HEK293 (cell line): ENCODE results near the gene CHMP1A.

Experiments
- GFI1B ChIP-seq: fragments of 450-650 bp; formaldehyde crosslinking; IDR thresholded peaks from 2 replicates; pipeline ENCODE4 v1.5.1; 2016; ENCODE audit warnings: missing biosample characterization, missing genetic modification characterization
- HOXD13 ChIP-seq: sonication (generic); formaldehyde crosslinking; IDR thresholded peaks from 2 replicates; pipeline ENCODE4 v1.8.0; 2022; ENCODE audit warnings: missing genetic modification reagents, borderline replicate concordance
- IKZF3 ChIP-seq: fragments of 450-650 bp; IDR thresholded peaks from 2 replicates; pipeline ENCODE4 v1.5.0; 2018; ENCODE audit warnings: missing biosample characterization, mild to moderate bottlenecking, missing genetic modification characterization, moderate library complexity
- KLF7 ChIP-seq: fragments of 450-650 bp; formaldehyde crosslinking; IDR thresholded peaks from 2 replicates; pipeline ENCODE4 v1.5.1; 2016; ENCODE audit warnings: missing biosample characterization, missing genetic modification characterization, borderline replicate concordance
- KLF8 ChIP-seq: fragments of 450-650 bp; formaldehyde crosslinking; IDR thresholded peaks from 2 replicates; pipeline ENCODE4 v1.5.1; 2016; ENCODE audit warnings: missing biosample characterization, missing genetic modification characterization
- KLF9 ChIP-seq: fragments of 450-650 bp; formaldehyde crosslinking; IDR thresholded peaks from 2 replicates; pipeline ENCODE4 v1.5.1; 2016; ENCODE audit warnings: missing biosample characterization, missing genetic modification characterization, low read depth
- OVOL3 ChIP-seq: fragments of 450-650 bp; formaldehyde crosslinking; IDR thresholded peaks from 2 replicates; pipeline ENCODE4 v1.5.1; 2016; ENCODE audit warnings: missing biosample characterization, missing genetic modification characterization
- SCRT2 ChIP-seq: fragments of 450-650 bp; formaldehyde crosslinking; IDR thresholded peaks from 2 replicates; pipeline ENCODE4 v1.5.1; 2016; ENCODE audit warnings: missing biosample characterization, missing genetic modification characterization
- WT1 ChIP-seq: fragments of 450-650 bp; formaldehyde crosslinking; IDR thresholded peaks from 2 replicates; pipeline ENCODE4 v1.5.1; 2016; ENCODE audit warnings: missing biosample characterization, missing genetic modification characterization
- ZBTB21 ChIP-seq: fragments of 450-650 bp; formaldehyde crosslinking; IDR thresholded peaks from 2 replicates; pipeline ENCODE4 v1.5.1; 2017; ENCODE audit warnings: missing biosample characterization, missing genetic modification characterization
- ZFHX2 ChIP-seq: fragments of 450-650 bp; formaldehyde crosslinking; conservative IDR thresholded peaks from 2 replicates; pipeline ENCODE4 v1.5.1; 2016; ENCODE audit warnings: missing biosample characterization, missing genetic modification characterization
- ZIC2 ChIP-seq: fragments of 450-650 bp; formaldehyde crosslinking; IDR thresholded peaks from 2 replicates; pipeline ENCODE4 v1.5.1; 2016; ENCODE audit warnings: missing biosample characterization, missing genetic modification characterization
- ZNF114 ChIP-seq: fragments of 450-650 bp; formaldehyde crosslinking; IDR thresholded peaks from 2 replicates; pipeline ENCODE4 v1.5.0; 2017; ENCODE audit warnings: missing biosample characterization, missing genetic modification characterization
- ZNF132 ChIP-seq: fragments of 450-650 bp; formaldehyde crosslinking; IDR thresholded peaks from 2 replicates; pipeline ENCODE4 v1.5.1; 2017; ENCODE audit warnings: missing biosample characterization, missing genetic modification characterization, borderline replicate concordance
- ZNF19 ChIP-seq: fragments of 450-650 bp; formaldehyde crosslinking; IDR thresholded peaks from 2 replicates; pipeline ENCODE4; 2016; ENCODE audit warnings: missing biosample characterization, missing genetic modification characterization, low read depth
- ZNF211 ChIP-seq: fragments of 450-650 bp; formaldehyde crosslinking; IDR thresholded peaks from 2 replicates; pipeline ENCODE4 v1.5.1; 2016; ENCODE audit warnings: low read depth, missing biosample characterization, missing genetic modification characterization
- ZNF221 ChIP-seq: fragments of 450-650 bp; formaldehyde crosslinking; IDR thresholded peaks from 2 replicates; pipeline ENCODE4 v1.5.1; 2017; ENCODE audit warnings: missing biosample characterization, missing genetic modification characterization, borderline replicate concordance
- ZNF223 ChIP-seq: fragments of 450-650 bp; formaldehyde crosslinking; IDR thresholded peaks from 2 replicates; pipeline ENCODE4 v1.5.1; 2016; ENCODE audit warnings: missing biosample characterization, missing genetic modification characterization
- ZNF335 ChIP-seq: fragments of 450-650 bp; formaldehyde crosslinking; conservative IDR thresholded peaks from 2 replicates; pipeline ENCODE4 v1.5.1; 2016; ENCODE audit warnings: missing biosample characterization, missing genetic modification characterization
- ZNF514 ChIP-seq: fragments of 450-650 bp; formaldehyde crosslinking; IDR thresholded peaks from 2 replicates; pipeline ENCODE4 v1.5.1; 2016; ENCODE audit warnings: missing biosample characterization, missing genetic modification characterization
- ZNF529 ChIP-seq: fragments of 450-650 bp; formaldehyde crosslinking; IDR thresholded peaks from 2 replicates; pipeline ENCODE4 v1.5.1; 2017; ENCODE audit warnings: missing genetic modification characterization, missing biosample characterization; ENCODE audit not compliant: insufficient replicate concordance
- ZNF596 ChIP-seq: fragments of 450-650 bp; IDR thresholded peaks from 2 replicates; pipeline ENCODE4 v1.5.0; 2018; ENCODE audit warnings: missing biosample characterization, mild to moderate bottlenecking, missing genetic modification characterization, moderate library complexity
- ZNF658 ChIP-seq: fragments of 450-650 bp; formaldehyde crosslinking; IDR thresholded peaks from 2 replicates; pipeline ENCODE4; 2016; ENCODE audit warnings: missing biosample characterization, missing genetic modification characterization
- TF ChIP-seq, protein P1 (sequence below): fragments of 450-650 bp; formaldehyde crosslinking; conservative IDR thresholded peaks from 2 replicates; pipeline ENCODE4 v1.5.1; 2016; ENCODE audit warnings: low read depth, missing biosample characterization, missing genetic modification characterization
- TF ChIP-seq, protein P2 (sequence below): fragments of 450-650 bp; formaldehyde crosslinking; IDR thresholded peaks from 2 replicates; pipeline ENCODE4 v1.5.1; 2016; ENCODE audit warnings: missing biosample characterization, missing genetic modification characterization, low read depth
- TF ChIP-seq, protein P3 (sequence below): fragments of 450-650 bp; formaldehyde crosslinking; IDR thresholded peaks from 2 replicates; pipeline ENCODE4 v1.5.1; 2016; ENCODE audit warnings: missing biosample characterization, missing genetic modification characterization
- TF ChIP-seq, protein P4 (sequence below): fragments of 450-650 bp; formaldehyde crosslinking; IDR thresholded peaks from 2 replicates; pipeline ENCODE4 v1.5.1; 2016; ENCODE audit warnings: missing biosample characterization, missing genetic modification characterization
- TF ChIP-seq, protein P5 (sequence below): fragments of 450-650 bp; formaldehyde crosslinking; IDR thresholded peaks from 2 replicates; pipeline ENCODE4 v1.5.1; 2016; ENCODE audit warnings: missing biosample characterization, missing genetic modification characterization
- TF ChIP-seq, protein P6 (sequence below): fragments of 450-650 bp; formaldehyde crosslinking; IDR thresholded peaks from 2 replicates; pipeline ENCODE4 v1.5.1; 2016; ENCODE audit warnings: missing biosample characterization, missing genetic modification characterization
- TF ChIP-seq, protein P7 (sequence below): fragments of 450-650 bp; formaldehyde crosslinking; IDR thresholded peaks from 2 replicates; pipeline ENCODE4 v1.5.1; 2016; ENCODE audit warnings: missing biosample characterization, missing genetic modification characterization

Gene CHMP1A

DNA sequence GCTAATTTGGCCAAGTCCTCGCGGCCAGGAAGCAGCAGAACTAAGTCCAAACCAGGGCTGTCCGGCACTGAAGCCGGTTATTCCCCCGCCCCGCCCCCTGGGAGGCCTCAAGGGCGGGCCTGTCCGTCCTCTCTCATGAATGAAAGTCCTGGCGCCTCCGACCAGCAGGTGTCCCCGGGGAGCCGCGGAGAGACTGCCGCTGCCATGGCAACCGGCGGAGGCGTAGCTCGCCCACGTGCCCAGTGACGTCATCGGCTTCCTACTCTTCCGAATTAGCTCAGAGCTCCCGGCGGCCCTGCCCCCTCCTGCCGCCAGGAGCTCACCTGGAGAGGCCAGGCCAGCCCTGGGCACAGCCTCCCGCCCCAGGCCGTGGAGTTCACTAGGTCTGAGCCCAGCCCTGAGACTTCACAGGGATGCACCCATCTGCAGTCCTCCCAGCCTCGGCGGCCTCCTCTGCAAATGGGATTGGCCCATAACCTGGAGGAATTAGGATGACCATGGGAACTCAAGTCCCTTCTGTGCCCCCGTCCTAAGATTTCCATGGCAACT is 42.7 kb upstream of the CHMP1A start (continued):
- TF ChIP-seq, protein P1, sequence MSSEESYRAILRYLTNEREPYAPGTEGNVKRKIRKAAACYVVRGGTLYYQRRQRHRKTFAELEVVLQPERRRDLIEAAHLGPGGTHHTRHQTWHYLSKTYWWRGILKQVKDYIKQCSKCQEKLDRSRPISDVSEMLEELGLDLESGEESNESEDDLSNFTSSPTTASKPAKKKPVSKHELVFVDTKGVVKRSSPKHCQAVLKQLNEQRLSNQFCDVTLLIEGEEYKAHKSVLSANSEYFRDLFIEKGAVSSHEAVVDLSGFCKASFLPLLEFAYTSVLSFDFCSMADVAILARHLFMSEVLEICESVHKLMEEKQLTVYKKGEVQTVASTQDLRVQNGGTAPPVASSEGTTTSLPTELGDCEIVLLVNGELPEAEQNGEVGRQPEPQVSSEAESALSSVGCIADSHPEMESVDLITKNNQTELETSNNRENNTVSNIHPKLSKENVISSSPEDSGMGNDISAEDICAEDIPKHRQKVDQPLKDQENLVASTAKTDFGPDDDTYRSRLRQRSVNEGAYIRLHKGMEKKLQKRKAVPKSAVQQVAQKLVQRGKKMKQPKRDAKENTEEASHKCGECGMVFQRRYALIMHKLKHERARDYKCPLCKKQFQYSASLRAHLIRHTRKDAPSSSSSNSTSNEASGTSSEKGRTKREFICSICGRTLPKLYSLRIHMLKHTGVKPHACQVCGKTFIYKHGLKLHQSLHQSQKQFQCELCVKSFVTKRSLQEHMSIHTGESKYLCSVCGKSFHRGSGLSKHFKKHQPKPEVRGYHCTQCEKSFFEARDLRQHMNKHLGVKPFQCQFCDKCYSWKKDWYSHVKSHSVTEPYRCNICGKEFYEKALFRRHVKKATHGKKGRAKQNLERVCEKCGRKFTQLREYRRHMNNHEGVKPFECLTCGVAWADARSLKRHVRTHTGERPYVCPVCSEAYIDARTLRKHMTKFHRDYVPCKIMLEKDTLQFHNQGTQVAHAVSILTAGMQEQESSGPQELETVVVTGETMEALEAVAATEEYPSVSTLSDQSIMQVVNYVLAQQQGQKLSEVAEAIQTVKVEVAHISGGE: 0 out of 2 replicates have a peak, but pooled peaks have one; percentile 18
- no peak for TF ChIP-seq GFI1B (tag by site-specific recombination)
- TF ChIP-seq, protein P2, sequence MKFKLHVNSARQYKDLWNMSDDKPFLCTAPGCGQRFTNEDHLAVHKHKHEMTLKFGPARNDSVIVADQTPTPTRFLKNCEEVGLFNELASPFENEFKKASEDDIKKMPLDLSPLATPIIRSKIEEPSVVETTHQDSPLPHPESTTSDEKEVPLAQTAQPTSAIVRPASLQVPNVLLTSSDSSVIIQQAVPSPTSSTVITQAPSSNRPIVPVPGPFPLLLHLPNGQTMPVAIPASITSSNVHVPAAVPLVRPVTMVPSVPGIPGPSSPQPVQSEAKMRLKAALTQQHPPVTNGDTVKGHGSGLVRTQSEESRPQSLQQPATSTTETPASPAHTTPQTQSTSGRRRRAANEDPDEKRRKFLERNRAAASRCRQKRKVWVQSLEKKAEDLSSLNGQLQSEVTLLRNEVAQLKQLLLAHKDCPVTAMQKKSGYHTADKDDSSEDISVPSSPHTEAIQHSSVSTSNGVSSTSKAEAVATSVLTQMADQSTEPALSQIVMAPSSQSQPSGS (tag by site-specific recombination): peak; percentile 100
- TF ChIP-seq, protein P3, sequence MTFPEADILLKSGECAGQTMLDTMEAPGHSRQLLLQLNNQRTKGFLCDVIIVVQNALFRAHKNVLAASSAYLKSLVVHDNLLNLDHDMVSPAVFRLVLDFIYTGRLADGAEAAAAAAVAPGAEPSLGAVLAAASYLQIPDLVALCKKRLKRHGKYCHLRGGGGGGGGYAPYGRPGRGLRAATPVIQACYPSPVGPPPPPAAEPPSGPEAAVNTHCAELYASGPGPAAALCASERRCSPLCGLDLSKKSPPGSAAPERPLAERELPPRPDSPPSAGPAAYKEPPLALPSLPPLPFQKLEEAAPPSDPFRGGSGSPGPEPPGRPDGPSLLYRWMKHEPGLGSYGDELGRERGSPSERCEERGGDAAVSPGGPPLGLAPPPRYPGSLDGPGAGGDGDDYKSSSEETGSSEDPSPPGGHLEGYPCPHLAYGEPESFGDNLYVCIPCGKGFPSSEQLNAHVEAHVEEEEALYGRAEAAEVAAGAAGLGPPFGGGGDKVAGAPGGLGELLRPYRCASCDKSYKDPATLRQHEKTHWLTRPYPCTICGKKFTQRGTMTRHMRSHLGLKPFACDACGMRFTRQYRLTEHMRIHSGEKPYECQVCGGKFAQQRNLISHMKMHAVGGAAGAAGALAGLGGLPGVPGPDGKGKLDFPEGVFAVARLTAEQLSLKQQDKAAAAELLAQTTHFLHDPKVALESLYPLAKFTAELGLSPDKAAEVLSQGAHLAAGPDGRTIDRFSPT (tag by site-specific recombination): peak; percentile 87
- no peak for TF ChIP-seq ZNF223 (tag by site-specific recombination)
- no peak for TF ChIP-seq ZNF211 (tag by site-specific recombination)
- TF ChIP-seq KLF8 (tag by site-specific recombination): peak; percentile 85
- TF ChIP-seq OVOL3 (tag by site-specific recombination): no peak
- TF ChIP-seq ZNF529 (tag by site-specific recombination): no peak
- TF ChIP-seq ZNF132 (tag by site-specific recombination): no peak
- no peak for TF ChIP-seq ZNF221 (tag by site-specific recombination)
- TF ChIP-seq ZNF596: no peak
- no peak for TF ChIP-seq ZNF658 (tag by site-specific recombination)
- no peak for TF ChIP-seq HOXD13 (CRISPR knock-in tag)
- peak; percentile 47 for TF ChIP-seq ZNF335 (tag by site-specific recombination)
- TF ChIP-seq SCRT2: peak; percentile 61
- TF ChIP-seq ZNF114 (tag by site-specific recombination): no peak
- peak; percentile 95 for TF ChIP-seq IKZF3 (tag by site-specific recombination)
- TF ChIP-seq, protein P4, sequence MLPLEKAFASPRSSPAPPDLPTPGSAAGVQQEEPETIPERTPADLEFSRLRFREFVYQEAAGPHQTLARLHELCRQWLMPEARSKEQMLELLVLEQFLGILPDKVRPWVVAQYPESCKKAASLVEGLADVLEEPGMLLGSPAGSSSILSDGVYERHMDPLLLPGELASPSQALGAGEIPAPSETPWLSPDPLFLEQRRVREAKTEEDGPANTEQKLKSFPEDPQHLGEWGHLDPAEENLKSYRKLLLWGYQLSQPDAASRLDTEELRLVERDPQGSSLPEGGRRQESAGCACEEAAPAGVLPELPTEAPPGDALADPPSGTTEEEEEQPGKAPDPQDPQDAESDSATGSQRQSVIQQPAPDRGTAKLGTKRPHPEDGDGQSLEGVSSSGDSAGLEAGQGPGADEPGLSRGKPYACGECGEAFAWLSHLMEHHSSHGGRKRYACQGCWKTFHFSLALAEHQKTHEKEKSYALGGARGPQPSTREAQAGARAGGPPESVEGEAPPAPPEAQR (tag by site-specific recombination): no peak
- TF ChIP-seq ZIC2 (tag by site-specific recombination): peak; percentile 71
- TF ChIP-seq ZNF19 (tag by site-specific recombination): no peak
- peak; percentile 40; the same call in 1 of the 2 replicates for TF ChIP-seq KLF7 (tag by site-specific recombination)
- peak; percentile 74 for TF ChIP-seq WT1 (tag by site-specific recombination)
- TF ChIP-seq, protein P5, sequence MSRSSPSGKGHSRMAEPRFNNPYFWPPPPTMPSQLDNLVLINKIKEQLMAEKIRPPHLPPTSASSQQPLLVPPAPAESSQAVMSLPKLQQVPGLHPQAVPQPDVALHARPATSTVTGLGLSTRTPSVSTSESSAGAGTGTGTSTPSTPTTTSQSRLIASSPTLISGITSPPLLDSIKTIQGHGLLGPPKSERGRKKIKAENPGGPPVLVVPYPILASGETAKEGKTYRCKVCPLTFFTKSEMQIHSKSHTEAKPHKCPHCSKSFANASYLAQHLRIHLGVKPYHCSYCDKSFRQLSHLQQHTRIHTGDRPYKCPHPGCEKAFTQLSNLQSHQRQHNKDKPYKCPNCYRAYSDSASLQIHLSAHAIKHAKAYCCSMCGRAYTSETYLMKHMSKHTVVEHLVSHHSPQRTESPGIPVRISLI (tag by site-specific recombination): no peak
- TF ChIP-seq, protein P6, sequence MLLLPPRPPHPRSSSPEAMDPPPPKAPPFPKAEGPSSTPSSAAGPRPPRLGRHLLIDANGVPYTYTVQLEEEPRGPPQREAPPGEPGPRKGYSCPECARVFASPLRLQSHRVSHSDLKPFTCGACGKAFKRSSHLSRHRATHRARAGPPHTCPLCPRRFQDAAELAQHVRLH: 0 out of 2 replicates have a peak, but pooled peaks have one; percentile 31
- TF ChIP-seq KLF9: peak; percentile 91
- peak; percentile 97 for TF ChIP-seq ZFHX2 (tag by site-specific recombination)
- TF ChIP-seq ZBTB21 (tag by site-specific recombination): peak; percentile 98
- TF ChIP-seq, protein P7, sequence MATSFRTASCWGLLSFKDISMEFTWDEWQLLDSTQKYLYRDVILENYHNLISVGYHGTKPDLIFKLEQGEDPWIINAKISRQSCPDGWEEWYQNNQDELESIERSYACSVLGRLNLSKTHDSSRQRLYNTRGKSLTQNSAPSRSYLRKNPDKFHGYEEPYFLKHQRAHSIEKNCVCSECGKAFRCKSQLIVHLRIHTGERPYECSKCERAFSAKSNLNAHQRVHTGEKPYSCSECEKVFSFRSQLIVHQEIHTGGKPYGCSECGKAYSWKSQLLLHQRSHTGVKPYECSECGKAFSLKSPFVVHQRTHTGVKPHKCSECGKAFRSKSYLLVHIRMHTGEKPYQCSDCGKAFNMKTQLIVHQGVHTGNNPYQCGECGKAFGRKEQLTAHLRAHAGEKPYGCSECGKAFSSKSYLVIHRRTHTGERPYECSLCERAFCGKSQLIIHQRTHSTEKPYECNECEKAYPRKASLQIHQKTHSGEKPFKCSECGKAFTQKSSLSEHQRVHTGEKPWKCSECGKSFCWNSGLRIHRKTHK (tag by site-specific recombination): no peak
- no peak for TF ChIP-seq ZNF514 (tag by site-specific recombination)
